ENCODE results near the gene GLYATL1. TPM values are rescaled to one million over a fixed set of nuclear protein-coding genes. Genes with fewer than 3 reads are reported as not detected.
A peak's percentile ranks its signal among the peaks of the same experiment; 100 is the strongest.

The GLYATL1 gene
- total and polyA plus RNA-seq, 2 of the 8 experiments (the other 6 are each of a cell fraction or from before 2014, with no cell fraction given): 8.6 to 10.7 TPM

GRCh38 chr11:58924230-58924629 lies 15.1 kb upstream of the GLYATL1 start:
- no peaks in the 10 kb centered on the region for H4K20me1 ChIP-seq (replicated peaks in 1 of 2; ENCODE audit: control insufficient read depth in 1 of 2, insufficient read depth in 2 of 2, low read length in 2 of 2)
- H3K36me3 ChIP-seq (ENCODE audit: control insufficient read depth in 2 of 4, insufficient read depth in 4 of 4, low read length in 3 of 4): no peaks in the 10 kb centered on the region
- H3K23me2 ChIP-seq (ENCODE audit: low read depth, low read length): peaks cover 9% of the 10 kb centered on the region
- H3K23ac ChIP-seq (ENCODE audit: insufficient read length): no peak overlapping the region
- FAIRE-seq: no peak
- H2BK12ac ChIP-seq (ENCODE audit: low read depth, low read length): no peak overlapping the region
- peaks cover 1 to 24% (median 11%) of the 10 kb centered on the region in 4 experiments; a peak in 5 of 7 replicates for H3K4me1 ChIP-seq (replicated peaks in 1 of 4; ENCODE audit: control insufficient read depth in 3 of 4, insufficient read depth in 4 of 4, low read length in 3 of 4)
- WGBS, 2 experiments (ENCODE audit: extremely low coverage in 1 of 2, insufficient coverage in 1 of 2, insufficient read length in 1 of 2, insufficient replicate concordance in 2 of 2, low coverage in 1 of 2, low lambda C conversion rate in 2 of 2, missing lambda C conversion rate in 1 of 2): 77% methylated on average over 4 of the region's 4 CpGs; no CpG with 5 or more reads in 1 of the 2 experiments
- no peak overlapping the region for H2BK20ac ChIP-seq (ENCODE audit: low read length)
- CTCF ChIA-PET (ENCODE audit: partially characterized antibody): interaction anchor here (0.6 to 13.9 kb wide), 12 partner anchors 15 to 282 kb away, joined by 3 to 96 read pairs (median 4); no protein-coding TSS in a partner anchor
- H3K9ac ChIP-seq (replicated peaks in 1 of 4; ENCODE audit: extremely low read depth in 1 of 4, low read depth in 3 of 4, low read length in 3 of 4): no peak overlapping the region
- H2AFZ ChIP-seq (ENCODE audit: low read length): no peak overlapping the region
- no peaks in the 10 kb centered on the region for H3K79me1 ChIP-seq (ENCODE audit: low read depth, low read length)
- no peak overlapping the region for H3K14ac ChIP-seq (ENCODE audit: insufficient read length)
- H4K8ac ChIP-seq (ENCODE audit: extremely low read depth, insufficient read depth, low read length): no peak overlapping the region
- H4K5ac ChIP-seq (ENCODE audit: insufficient read length, low read depth, low read length): no peak overlapping the region
- H3K4me3 ChIP-seq (ENCODE audit: extremely low read depth in 1 of 4, insufficient read depth in 2 of 4, low read depth in 3 of 4, low read length in 4 of 4): peak overlapping the region in 1 of 4 experiments; percentile 38; a peak in 1 of 8 replicates
- H3K79me2 ChIP-seq (ENCODE audit: control insufficient read depth in 1 of 2, insufficient read depth in 2 of 2, low read length in 2 of 2): no peaks in the 10 kb centered on the region
- H3K4me2 ChIP-seq (ENCODE audit: insufficient read depth in 1 of 2, low read depth in 2 of 2, low read length in 2 of 2): peak overlapping the region; percentile 7 to 26; a peak in 2 of 4 replicates
- H2BK5ac ChIP-seq (ENCODE audit: low read depth, low read length): no peak overlapping the region
- H2BK120ac ChIP-seq (replicated peaks; ENCODE audit: low read depth, low read length): no peak overlapping the region
- H2BK15ac ChIP-seq (ENCODE audit: low read length): no peak overlapping the region
- no peak overlapping the region for H3K4ac ChIP-seq (replicated peaks; ENCODE audit: insufficient read length, low read depth, low read length)
- 0 out of 2 replicates have a peak overlapping the region, but pooled peaks have one; percentile 31 for H3K27ac ChIP-seq (ENCODE audit: low read depth, low read length)
- no peak overlapping the region for H4K91ac ChIP-seq (replicated peaks; ENCODE audit: insufficient read length, low read length)
- H2AK5ac ChIP-seq (ENCODE audit: low read depth, low read length): no peak overlapping the region
- POLR2A ChIA-PET (ENCODE audit: partially characterized antibody): interaction anchor here (0.8 to 2.1 kb wide), 3 partner anchors 17 to 347 kb away, joined by 3 to 8 read pairs (median 4); no protein-coding TSS in a partner anchor
- no peak overlapping the region for H3K56ac ChIP-seq (replicated peaks; ENCODE audit: insufficient read length, low read depth, low read length)
- H3K27me3 ChIP-seq (replicated peaks in 1 of 4; ENCODE audit: control insufficient read depth in 3 of 4, extremely low read depth in 1 of 4, insufficient read depth in 3 of 4, low read length in 3 of 4): no peaks in the 10 kb centered on the region
- DNase-seq (ENCODE audit: low read depth in 1 of 2, low spot score in 2 of 2): no peak
- H3K9me3 ChIP-seq (ENCODE audit: insufficient read depth in 2 of 2, low read depth in 1 of 2, low read length in 1 of 2): no peaks in the 10 kb centered on the region
- H3K18ac ChIP-seq (ENCODE audit: extremely low read depth, low read length): no peak overlapping the region
- TF ChIP-seq SUZ12 (IDR thresholded peaks at IDR 0.05; ENCODE audit: low read length) (no peak), YY1 (IDR thresholded peaks at IDR 0.05; ENCODE audit: low read depth, low read length) (no peak), TCF12 (IDR thresholded peaks at IDR 0.05; ENCODE audit: low read depth, low read length) (no peak), ATF2 (IDR thresholded peaks at IDR 0.05; ENCODE audit: low read length) (no peak), CTBP2 (IDR thresholded peaks at IDR 0.05; ENCODE audit: borderline replicate concordance, insufficient read depth, insufficient read length, low read length) (no peak), SAP30 (IDR thresholded peaks at IDR 0.05; ENCODE audit: insufficient read depth, insufficient replicate concordance, low read length) (no peak), NRF1 (IDR thresholded peaks at IDR 0.05; ENCODE audit: low read depth, low read length) (no peak), SP1 (IDR thresholded peaks at IDR 0.05; ENCODE audit: low read depth, low read length) (no peak)
